Spleen (tissue), 7 donors: Measurements from ENCODE around the gene HMCN1.

Experiments used
- CTCF ChIP-seq, 11 experiments: fragments of 200-600 bp in 7 of 11; fragments of 450-650 bp in 4 of 11; sonication (generic) in 4 of 11; IDR thresholded peaks in 8 of 11; conservative IDR thresholded peaks in 3 of 11; 1 replicate in 7 of 11; 2 replicates in 4 of 11; pipeline versions ENCODE4 v1.4.0 to v1.8.0; 2016 to 2021; ENCODE audit warnings: antibody characterized with exemption in 11 of 11, inconsistent platforms in 4 of 11, mild to moderate bottlenecking in 1 of 11
- POLR2A ChIP-seq, 3 donors: fragments of 450-650 bp; IDR thresholded peaks; one replicate each; pipeline ENCODE4 v1.5.1; 2017; ENCODE audit warnings: antibody characterized with exemption in 3 of 3, mild to moderate bottlenecking in 1 of 3
- donor health status: DM: no; HTN: no; CAD: no; lungs with moderate emphysema.
- donor health status: DM: no; HTN: no; CAD: no.
- donor health status: DM: no; HTN: no; CAD: no.

GRCh38 chr1:186183970-186184628 lies 449.9 kb downstream of the HMCN1 start:
- TF ChIP-seq CTCF (IDR thresholded peaks at IDR 0.05 in 8 of 11, conservative IDR thresholded peaks at IDR 0.05 in 3 of 11) (no peak), POLR2A (IDR thresholded peaks at IDR 0.05) (no peak)
